Measurements from ENCODE around the gene DERL2. TPM values are rescaled to one million over a fixed set of nuclear protein-coding genes. Genes with fewer than 3 reads are reported as not detected.

DERL2 gene
- total RNA-seq, 1 donor from 2014 or later = 32.5 TPM

GRCh38 chr17:5429191-5429887 lies 56.6 kb downstream of the DERL2 start:
- Histone ChIP-seq H3K27ac (replicated peaks) (no peak overlapping the region), H3K9me3 (replicated peaks) (no peaks in the 10 kb centered on the region), H3K4me3 (no peak overlapping the region), H3K4me1 (peaks cover 10% of the 10 kb centered on the region), H3K36me3 (peaks cover 100% of the 10 kb centered on the region), H3K27me3 (ENCODE audit: low read depth) (no peaks in the 10 kb centered on the region)
- intact Hi-C loops (cut with micrococcal nuclease) = no loop called here
- no peak for DNase-seq
- TF ChIP-seq CTCF (IDR thresholded peaks at IDR 0.05; ENCODE audit: borderline replicate concordance) = no peak

- H3K27ac ChIP-seq (replicated peaks) = no peak overlapping the region
- no peaks in the 10 kb centered on the region for H3K9me3 ChIP-seq (replicated peaks)
- H3K36me3 ChIP-seq = peaks cover 97% of the 10 kb centered on the region
- no peak overlapping the region for H3K4me3 ChIP-seq
- no peak for TF ChIP-seq CTCF (IDR thresholded peaks at IDR 0.05; ENCODE audit: borderline replicate concordance)
- H3K4me1 ChIP-seq = peaks cover 23% of the 10 kb centered on the region
- no peak for DNase-seq
- intact Hi-C loops (cut with micrococcal nuclease) = no loop called here
- no peaks in the 10 kb centered on the region for H3K27me3 ChIP-seq (ENCODE audit: low read depth)
Observed at GRCh38 chr17:5425826-5426225, 60.2 kb downstream of the DERL2 start.

GRCh38 chr17:5424909-5425308 lies 61.1 kb downstream of the DERL2 start:
- Histone ChIP-seq H3K27me3 (ENCODE audit: low read depth) (no peaks in the 10 kb centered on the region), H3K9me3 (replicated peaks) (no peaks in the 10 kb centered on the region), H3K36me3 (peaks cover 88% of the 10 kb centered on the region), H3K27ac (replicated peaks) (no peak overlapping the region), H3K4me3 (no peak overlapping the region), H3K4me1 (peaks cover 32% of the 10 kb centered on the region)
- intact Hi-C loops (cut with micrococcal nuclease) = no loop called here
- TF ChIP-seq CTCF (IDR thresholded peaks at IDR 0.05; ENCODE audit: borderline replicate concordance) = no peak
- no peak for DNase-seq

GRCh38 chr17:5422505-5422904 lies 63.5 kb downstream of the DERL2 start:
- DNase-seq = no peak
- H3K27ac ChIP-seq (replicated peaks) = no peak overlapping the region
- intact Hi-C loops (cut with micrococcal nuclease) = no loop called here
- no peak for TF ChIP-seq CTCF (IDR thresholded peaks at IDR 0.05; ENCODE audit: borderline replicate concordance)
- H3K4me1 ChIP-seq = peaks cover 54% of the 10 kb centered on the region
- H3K27me3 ChIP-seq (ENCODE audit: low read depth) = no peaks in the 10 kb centered on the region
- no peaks in the 10 kb centered on the region for H3K9me3 ChIP-seq (replicated peaks)
- H3K36me3 ChIP-seq = peaks cover 66% of the 10 kb centered on the region
- no peak overlapping the region for H3K4me3 ChIP-seq

Other genes starting within 250 kb of the DERL2 start
- gene RABEP1, start 203.9 kb downstream of the DERL2 start, total RNA-seq = 60.6 TPM
- gene NUP88, start 66.5 kb downstream of the DERL2 start, total RNA-seq = 37.3 TPM
- gene RPAIN, start 66.0 kb downstream of the DERL2 start, total RNA-seq = 28.4 TPM
- 124 TPM for gene C1QBP, start 47.0 kb downstream of the DERL2 start, total RNA-seq
- 4.5 TPM for gene DHX33, start 17.2 kb downstream of the DERL2 start, total RNA-seq
- 10.1 TPM for gene MIS12, start 388 bp upstream of the DERL2 start, total RNA-seq
- gene NLRP1, start 98.3 kb upstream of the DERL2 start, total RNA-seq = 8.3 TPM

Measured in left ventricle myocardium inferior (tissue), 1 donor.